Kidney (tissue), 14 donors: Measurements from ENCODE around the gene CDC42EP1. TPM values are rescaled to one million over a fixed set of nuclear protein-coding genes. Genes with fewer than 3 reads are reported as not detected.

Experiments used
- DNase-seq, 5 donors: peaks; one replicate each; pipeline ENCODE4 v3.0.0-alpha.2; 2013 to 2020
- FAIRE-seq: peaks from 2 replicates; lab custom pipeline; 2012; peaks lifted over from hg19 to GRCh38; lab: Jason Lieb, UNC
- H3K27ac ChIP-seq, 2 donors: one replicate each; pipeline ENCODE4 v1.7.0; 2013; ENCODE audit warnings: low read depth in 2 of 2, low read length in 2 of 2, inconsistent platforms in 1 of 2
- H3K27me3 ChIP-seq: one replicate; pipeline ENCODE4 v1.7.1; 2013; ENCODE audit warnings: low read length, inconsistent platforms; ENCODE audit not compliant: control insufficient read depth, insufficient read depth
- H3K36me3 ChIP-seq, 3 donors: one replicate each; pipeline versions ENCODE4 v1.7.0 to v1.7.1; 2013; ENCODE audit warnings: low read length in 3 of 3, control low read depth in 1 of 3, inconsistent platforms in 1 of 3; ENCODE audit not compliant: insufficient read depth in 3 of 3, control insufficient read depth in 2 of 3
- H3K4me1 ChIP-seq, 3 donors: one replicate each; pipeline versions ENCODE4 v1.7.0 to v1.7.1; 2013; ENCODE audit warnings: low read length in 3 of 3, inconsistent platforms in 1 of 3, low read depth in 1 of 3; ENCODE audit not compliant: control insufficient read depth in 2 of 3, insufficient read depth in 2 of 3
- H3K4me3 ChIP-seq, 3 donors: one replicate each; pipeline versions ENCODE4 v1.7.0 to v1.8.1; 2013; ENCODE audit warnings: low read length in 3 of 3, control low read depth in 1 of 3, inconsistent platforms in 1 of 3
- H3K9ac ChIP-seq, 3 donors: one replicate each; pipeline versions ENCODE4 v1.7.0 to v1.7.1; 2013; ENCODE audit warnings: low read length in 3 of 3, control low read depth in 1 of 3, inconsistent platforms in 1 of 3
- H3K9me3 ChIP-seq, 3 donors: one replicate each; pipeline versions ENCODE4 v1.7.0 to v1.7.1; 2013; ENCODE audit warnings: low read length in 3 of 3, control low read depth in 1 of 3, inconsistent platforms in 1 of 3; ENCODE audit not compliant: control insufficient read depth in 2 of 3, insufficient read depth in 1 of 3
- intact Hi-C: fragments of 100-400 bp; cut with DNase I; formaldehyde crosslinking; loops from one replicate; pipeline ENCODE4 v1.11.1; 2022
- polyA plus RNA-seq: library from polyadenylated mRNA; stranded (reverse); fragments of 350-450 nt; fragmentation: Illumina TruSeq; extraction: RNeasy Lipid Tissue Mini Kit (QIAGEN cat#74804); gene quantifications from one replicate; pipeline ENCODE4 v1.2.3, GENCODE V29; 2014; ENCODE audit warnings: low read depth, low replicate concordance; ENCODE audit not compliant: insufficient read depth
- total RNA-seq: library from RNA; stranded (reverse); fragmentation: NEBNext Ultra II Directional; extraction: Animal tissue kit (Norgen Biotek cat#: 25700); gene quantifications from one replicate; pipeline ENCODE4 v1.2.1, GENCODE V29; 2021
- TF ChIP-seq, protein P1 (sequence below): IDR thresholded peaks from 3 replicates; pipeline ENCODE4 v1.5.1; 2012; ENCODE audit warnings: mild to moderate bottlenecking, moderate library complexity, borderline replicate concordance; ENCODE audit not compliant: insufficient read depth; ENCODE audit errors: extremely low read depth
- donor health status: control.
- donor health status: control.
- donor health status: control.
- donor health status: control.
- donor health status: control.
- donor health status: DM: yes; HTN: yes; CAD: no.
- donor health status: Normal renal cell carcinoma (clear cell type).

CDC42EP1 gene
- total and polyA plus RNA-seq, 2 donors from 2014 or later = 29.5 to 68.5 TPM

- FAIRE-seq (no peak), DNase-seq (peak; percentile 93 to 95 (median 95))
- intact Hi-C loops = no loop called here
- TF ChIP-seq, protein P1, sequence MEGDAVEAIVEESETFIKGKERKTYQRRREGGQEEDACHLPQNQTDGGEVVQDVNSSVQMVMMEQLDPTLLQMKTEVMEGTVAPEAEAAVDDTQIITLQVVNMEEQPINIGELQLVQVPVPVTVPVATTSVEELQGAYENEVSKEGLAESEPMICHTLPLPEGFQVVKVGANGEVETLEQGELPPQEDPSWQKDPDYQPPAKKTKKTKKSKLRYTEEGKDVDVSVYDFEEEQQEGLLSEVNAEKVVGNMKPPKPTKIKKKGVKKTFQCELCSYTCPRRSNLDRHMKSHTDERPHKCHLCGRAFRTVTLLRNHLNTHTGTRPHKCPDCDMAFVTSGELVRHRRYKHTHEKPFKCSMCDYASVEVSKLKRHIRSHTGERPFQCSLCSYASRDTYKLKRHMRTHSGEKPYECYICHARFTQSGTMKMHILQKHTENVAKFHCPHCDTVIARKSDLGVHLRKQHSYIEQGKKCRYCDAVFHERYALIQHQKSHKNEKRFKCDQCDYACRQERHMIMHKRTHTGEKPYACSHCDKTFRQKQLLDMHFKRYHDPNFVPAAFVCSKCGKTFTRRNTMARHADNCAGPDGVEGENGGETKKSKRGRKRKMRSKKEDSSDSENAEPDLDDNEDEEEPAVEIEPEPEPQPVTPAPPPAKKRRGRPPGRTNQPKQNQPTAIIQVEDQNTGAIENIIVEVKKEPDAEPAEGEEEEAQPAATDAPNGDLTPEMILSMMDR = peak; percentile 95
- Histone ChIP-seq H3K4me1 (peaks cover 0 to 14% (median 6%) of the 10 kb centered on the region in 3 donors), H3K27ac (peak overlapping the region; percentile 82 to 98), H3K9me3 (no peaks in the 10 kb centered on the region), H3K27me3 (no peaks in the 10 kb centered on the region), H3K9ac (peak overlapping the region; percentile 8 to 50 (median 27)), H3K36me3 (no peaks in the 10 kb centered on the region), H3K4me3 (peak overlapping the region; percentile 5 to 91 (median 60))
Observed at GRCh38 chr22:37607010-37607934, 47.0 kb downstream of the CDC42EP1 start.

DNA sequence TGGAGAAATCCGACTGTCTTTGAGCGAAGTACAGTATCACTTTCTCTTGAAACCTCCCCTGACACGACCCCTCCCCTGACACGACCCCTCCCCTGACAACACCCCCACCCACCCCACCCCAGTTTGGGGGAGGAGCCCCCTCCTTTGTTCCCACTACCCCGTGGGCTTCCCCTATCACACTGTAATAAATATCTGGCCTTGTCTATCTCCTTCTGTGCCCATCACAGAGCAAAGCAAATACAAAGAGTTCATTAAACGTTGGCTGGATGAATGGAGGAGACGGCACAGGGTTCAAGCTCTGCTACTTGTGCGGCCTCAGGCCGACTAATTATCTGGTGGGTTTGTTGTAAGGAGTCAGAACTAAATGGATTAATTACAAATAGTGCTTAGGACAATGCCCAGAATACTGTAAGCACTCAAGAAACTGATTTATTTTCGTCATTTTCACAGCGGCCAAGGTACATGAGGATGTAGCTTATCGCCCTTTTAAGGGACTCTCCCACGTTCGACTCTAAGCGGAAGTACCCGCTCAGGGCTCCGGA, 47.7 kb downstream of the CDC42EP1 start:
- peak overlapping the region; percentile 92 to 98 for H3K27ac ChIP-seq
- peak overlapping the region; percentile 72 to 85 (median 82) for H3K9ac ChIP-seq
- TF ChIP-seq, protein P1 = no peak
- no peaks in the 10 kb centered on the region for H3K27me3 ChIP-seq
- no peak for FAIRE-seq
- intact Hi-C loops = no loop called here
- no peaks in the 10 kb centered on the region for H3K36me3 ChIP-seq
- peaks cover 0 to 14% (median 6%) of the 10 kb centered on the region in 3 donors for H3K4me1 ChIP-seq
- peak in 1 of 5 donors; percentile 79 for DNase-seq
- no peaks in the 10 kb centered on the region for H3K9me3 ChIP-seq
- peak overlapping the region; percentile 86 to 91 (median 88) for H3K4me3 ChIP-seq

- H3K4me1 ChIP-seq = peaks cover 0 to 14% (median 6%) of the 10 kb centered on the region in 3 donors
- TF ChIP-seq, protein P1 = peak; percentile 7
- no peaks in the 10 kb centered on the region for H3K36me3 ChIP-seq
- DNase-seq = peak; percentile 97 to 99 (median 98)
- peak within 1 kb of the TSS; percentile 82 to 93 (median 85) for H3K9ac ChIP-seq
- peak within 1 kb of the TSS; percentile 92 to 98 for H3K27ac ChIP-seq
- FAIRE-seq = no peak
- no peaks in the 10 kb centered on the region for H3K9me3 ChIP-seq
- intact Hi-C loops = no loop called here
- peak within 1 kb of the TSS; percentile 86 to 91 (median 88) for H3K4me3 ChIP-seq
- H3K27me3 ChIP-seq = no peaks in the 10 kb centered on the region
Observed at GRCh38 chr22:37608477-37609239, 48.4 kb downstream of the CDC42EP1 start, which contains the start of gene GGA1. GGA1 (plus strand) TSS chr22:37608834; CDS start chr22:37608861, 27 bp downstream.
